Activated naive CD4-positive, alpha-beta T cell treated with anti-CD3 and anti-CD28 coated beads for 36 hours (primary cell): ENCODE data around the gene HS6ST1. TPM values are rescaled to one million over a fixed set of nuclear protein-coding genes. Genes with fewer than 3 reads are reported as not detected.

Source experiments
- CTCF ChIA-PET: fragments of 350-600 bp; sonication (Branson Sonifier 250); formaldehyde crosslinking; loops from one replicate; lab custom pipeline; 2021; ENCODE audit warnings: antibody characterized with exemption; lab: Charles Lee
- DNase-seq: peaks from one replicate; pipeline ENCODE4 v3.0.0-alpha.2; 2020
- H3K27ac Mint-ChIP-seq: one replicate; pipeline ENCODE4 v1.8.0; 2021; ENCODE audit warnings: mild to moderate bottlenecking, mixed read lengths
- H3K27me3 Mint-ChIP-seq: one replicate; pipeline ENCODE4 v1.8.0; 2021; ENCODE audit warnings: low read depth, mixed read lengths
- H3K36me3 Mint-ChIP-seq: one replicate; pipeline ENCODE4 v1.8.0; 2021; ENCODE audit warnings: low read depth, mixed read lengths
- H3K4me1 Mint-ChIP-seq: one replicate; pipeline ENCODE4 v1.8.0; 2021; ENCODE audit warnings: low read depth, mixed read lengths
- H3K4me3 Mint-ChIP-seq: one replicate; pipeline ENCODE4 v1.8.0; 2021; ENCODE audit warnings: mild to moderate bottlenecking, moderate library complexity, mixed read lengths
- H3K9me3 Mint-ChIP-seq: one replicate; pipeline ENCODE4 v1.8.0; 2021; ENCODE audit warnings: mixed read lengths
- intact Hi-C: fragments of 100-400 bp; cut with micrococcal nuclease; formaldehyde crosslinking; loops from one replicate; pipeline ENCODE4 v1.15.1; 2023
- total RNA-seq, 2 experiments: library from RNA; stranded (reverse); gene quantifications; one replicate each; pipeline ENCODE4 v1.2.3, GENCODE V29; 2021

The HS6ST1 gene
- total RNA-seq, 2 experiments from 2014 or later, result 8.1 to 8.2 TPM

DNA sequence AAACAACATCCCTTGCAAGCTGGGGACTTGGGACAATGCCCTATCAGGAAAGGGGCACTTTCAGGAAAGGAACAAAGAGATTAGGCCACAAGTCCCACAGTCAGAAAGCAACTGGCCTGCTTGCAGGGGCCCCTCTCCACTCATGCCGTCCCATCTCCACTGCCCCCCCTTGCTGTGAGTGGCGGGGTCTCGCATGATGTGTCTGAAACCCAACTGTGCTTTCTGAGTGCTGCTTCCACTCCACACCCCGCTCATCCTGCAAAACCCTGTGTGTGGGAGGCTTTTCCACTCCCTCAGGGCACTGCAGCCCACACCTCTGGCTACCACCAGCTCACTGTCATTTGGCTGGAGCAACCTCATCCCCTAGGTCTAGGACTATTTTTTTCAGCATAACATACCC is 7.9 kb downstream of the HS6ST1 start:
- H3K36me3 Mint-ChIP-seq, result peaks cover 7% of the 10 kb centered on the region
- CTCF ChIA-PET, result no interaction called here
- no peak for DNase-seq
- no peak overlapping the region for H3K27ac Mint-ChIP-seq
- peaks cover 35% of the 10 kb centered on the region for H3K4me1 Mint-ChIP-seq
- no peaks in the 10 kb centered on the region for H3K9me3 Mint-ChIP-seq
- no peaks in the 10 kb centered on the region for H3K27me3 Mint-ChIP-seq
- intact Hi-C loops, result loop anchor here (10.0 kb wide), 3 partner anchors 136 to 1564 kb away; partner anchors contain the start of gene POLR2D
- no peak overlapping the region for H3K4me3 Mint-ChIP-seq

DNA sequence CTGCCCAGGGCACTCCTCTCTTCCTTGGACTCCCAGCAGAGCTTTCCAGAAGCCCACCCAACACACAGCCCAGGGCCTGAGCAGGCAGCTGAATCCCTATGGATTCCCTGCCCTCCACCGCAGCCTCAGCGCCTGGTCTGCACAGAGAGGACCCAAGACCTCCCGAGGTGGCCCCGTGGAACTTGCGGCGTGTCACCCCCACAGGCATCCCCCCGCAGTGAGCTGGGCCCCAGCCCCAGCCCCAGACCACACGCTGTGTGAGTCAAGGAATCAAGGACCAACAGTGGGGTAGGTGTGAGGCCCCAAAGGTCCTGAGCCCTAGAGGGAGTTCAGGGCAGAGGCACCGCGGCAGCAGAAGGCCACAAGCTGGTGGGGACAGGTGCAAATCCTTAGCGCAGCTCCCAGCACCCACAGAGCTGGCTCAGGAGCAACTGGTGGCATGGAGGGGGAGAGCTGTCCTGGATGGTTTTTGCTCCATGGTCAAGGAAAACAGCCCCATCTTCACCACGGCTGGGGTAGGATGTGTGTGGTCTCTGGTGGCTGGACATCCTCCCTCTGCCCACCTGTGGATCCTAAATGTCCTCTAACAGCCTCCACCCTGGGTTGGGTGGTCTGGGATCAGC is 8.5 kb downstream of the HS6ST1 start:
- no peaks in the 10 kb centered on the region for H3K27me3 Mint-ChIP-seq
- H3K27ac Mint-ChIP-seq, result no peak overlapping the region
- no peaks in the 10 kb centered on the region for H3K9me3 Mint-ChIP-seq
- DNase-seq, result peak; percentile 2
- H3K36me3 Mint-ChIP-seq, result peaks cover 7% of the 10 kb centered on the region
- intact Hi-C loops, result loop anchor here (10.0 kb wide), 3 partner anchors 135 to 1565 kb away; partner anchors contain the start of gene POLR2D
- H3K4me3 Mint-ChIP-seq, result no peak overlapping the region
- peaks cover 30% of the 10 kb centered on the region for H3K4me1 Mint-ChIP-seq
- CTCF ChIA-PET, result interaction anchor here (1.0 kb wide), 1 partner anchor 11 kb away, joined by 3 read pairs; no protein-coding TSS in a partner anchor

DNA sequence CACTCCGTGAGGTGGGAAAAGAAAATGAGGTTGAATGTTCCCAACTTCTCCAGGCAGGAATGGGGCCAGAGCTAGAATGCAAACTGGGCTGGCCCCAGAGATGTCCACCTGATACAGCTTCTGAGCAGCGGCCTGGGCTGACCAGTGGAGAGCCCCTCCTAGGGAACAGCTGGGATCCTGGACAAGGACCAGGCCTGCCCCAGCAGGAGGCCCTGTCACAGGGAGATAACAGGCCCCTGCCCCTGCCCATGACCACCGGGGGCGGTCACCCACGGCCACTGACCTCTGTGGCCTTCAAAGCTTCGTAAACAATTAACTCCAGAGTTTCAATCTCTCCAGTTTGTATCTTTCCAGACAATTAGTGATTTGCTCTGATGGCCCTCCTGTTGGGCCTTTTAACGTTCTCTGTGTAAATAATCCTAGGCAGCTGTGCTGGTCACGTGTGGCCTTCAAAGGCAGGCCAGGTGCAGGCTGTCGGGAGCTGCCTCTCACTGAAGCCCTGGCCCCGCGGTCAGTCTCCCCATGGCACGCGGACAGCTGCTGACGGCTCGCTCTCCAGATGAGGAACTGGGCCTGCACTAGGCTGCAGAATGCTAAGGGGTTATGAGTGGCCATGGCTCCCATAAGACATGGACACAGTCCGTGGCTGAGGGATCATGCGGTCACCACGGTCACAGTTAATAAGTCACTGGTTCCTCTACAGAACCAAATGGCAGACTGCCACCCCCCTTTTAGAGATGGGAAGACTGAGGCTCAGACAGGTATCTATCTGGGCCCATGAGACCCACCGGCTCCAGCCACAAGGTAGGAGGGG is 9.2 kb downstream of the HS6ST1 start:
- H3K4me3 Mint-ChIP-seq, result no peak overlapping the region
- intact Hi-C loops, result loop anchor here (10.0 kb wide), 3 partner anchors 135 to 1565 kb away; partner anchors contain the start of gene POLR2D
- CTCF ChIA-PET, result interaction anchor here (1.0 kb wide), 1 partner anchor 12 kb away, joined by 3 read pairs; no protein-coding TSS in a partner anchor

DNA sequence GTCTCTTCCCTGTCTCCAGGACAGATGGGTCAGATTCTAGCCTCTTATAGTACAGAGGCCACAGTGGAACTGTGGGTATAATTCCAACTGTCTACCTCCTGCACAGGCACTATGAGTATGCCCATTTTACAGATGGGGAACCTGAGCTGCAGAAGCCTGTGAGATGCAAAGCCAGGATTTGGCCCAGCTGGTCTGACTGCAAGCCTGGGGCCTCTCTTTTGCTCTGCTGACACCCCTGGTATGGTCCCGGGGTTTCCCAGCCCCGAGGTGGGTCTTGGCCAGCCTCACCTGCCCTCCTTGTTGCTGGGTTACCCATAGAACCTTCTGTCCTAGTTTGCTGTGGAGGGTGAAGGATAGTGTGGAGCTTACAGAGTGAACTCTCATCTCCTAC is 9.8 kb downstream of the HS6ST1 start:
- DNase-seq, result peak; percentile 0
- Mint-ChIP-seq H3K27ac (no peak overlapping the region), H3K4me3 (no peak overlapping the region), H3K4me1 (peaks cover 19% of the 10 kb centered on the region), H3K36me3 (peaks cover 2% of the 10 kb centered on the region), H3K27me3 (no peaks in the 10 kb centered on the region), H3K9me3 (no peaks in the 10 kb centered on the region)
- intact Hi-C loops, result no loop called here
- CTCF ChIA-PET, result interaction anchor here (1.0 kb wide), 1 partner anchor 12 kb away, joined by 3 read pairs; no protein-coding TSS in a partner anchor

More for the DNA sequence above, 9.2 kb downstream of the HS6ST1 start:
- no peaks in the 10 kb centered on the region for H3K27me3 Mint-ChIP-seq
- no peaks in the 10 kb centered on the region for H3K9me3 Mint-ChIP-seq
- no peak overlapping the region for H3K27ac Mint-ChIP-seq
- H3K4me1 Mint-ChIP-seq, result peaks cover 24% of the 10 kb centered on the region
- H3K36me3 Mint-ChIP-seq, result peaks cover 2% of the 10 kb centered on the region
- peak; percentile 0 for DNase-seq

DNA sequence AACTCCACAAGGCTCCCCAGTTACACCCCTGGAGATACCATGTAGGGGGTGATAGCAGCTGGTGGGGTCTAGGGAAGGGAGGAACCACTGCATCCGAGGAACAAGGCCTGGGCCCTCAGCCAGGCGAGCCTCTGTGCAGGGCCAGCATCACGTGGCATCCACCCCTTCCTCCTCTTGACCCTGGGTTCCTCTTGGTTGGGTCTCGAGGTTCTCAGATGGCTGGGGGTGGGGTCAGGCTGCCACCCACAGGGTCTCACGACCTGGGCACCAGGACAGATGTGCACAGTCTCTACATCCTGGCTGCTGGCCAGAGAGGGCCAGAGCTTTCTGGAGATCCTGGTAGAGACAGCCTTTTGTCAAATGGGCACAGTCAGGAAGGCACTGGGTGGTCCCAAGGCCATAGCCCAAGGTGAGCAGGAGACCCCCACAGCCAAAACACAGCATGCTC is 10.4 kb downstream of the HS6ST1 start:
- peak; percentile 1 for DNase-seq
- Mint-ChIP-seq H3K4me3 (no peak overlapping the region), H3K4me1 (peaks cover 14% of the 10 kb centered on the region), H3K36me3 (peaks cover 2% of the 10 kb centered on the region), H3K9me3 (no peaks in the 10 kb centered on the region), H3K27ac (no peak overlapping the region), H3K27me3 (no peaks in the 10 kb centered on the region)
- CTCF ChIA-PET, result no interaction called here
- intact Hi-C loops, result no loop called here

DNA sequence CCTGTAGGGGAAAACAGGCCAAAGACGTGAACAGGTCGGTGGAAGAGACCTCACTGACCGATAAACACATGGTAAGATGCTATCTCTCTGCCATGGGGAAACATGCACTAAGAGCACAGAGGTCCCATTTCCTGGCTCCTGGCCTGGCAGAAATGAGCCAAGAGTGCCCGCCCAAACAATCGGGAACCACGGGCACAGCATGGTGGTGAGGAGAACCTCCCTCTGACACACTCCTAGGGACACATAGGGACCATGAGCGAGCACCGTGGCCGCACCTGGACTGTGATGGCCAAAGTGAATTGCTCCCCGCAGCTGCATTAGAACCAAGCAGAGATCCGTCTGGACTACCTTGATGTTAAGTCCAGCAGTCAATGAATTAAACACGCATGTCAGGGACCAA is 11.1 kb downstream of the HS6ST1 start:
- CTCF ChIA-PET, result no interaction called here
- Mint-ChIP-seq H3K27me3 (no peaks in the 10 kb centered on the region), H3K36me3 (peaks cover 2% of the 10 kb centered on the region), H3K4me3 (no peak overlapping the region), H3K4me1 (peaks cover 9% of the 10 kb centered on the region), H3K27ac (no peak overlapping the region), H3K9me3 (no peaks in the 10 kb centered on the region)
- intact Hi-C loops, result no loop called here
- no peak for DNase-seq

DNA sequence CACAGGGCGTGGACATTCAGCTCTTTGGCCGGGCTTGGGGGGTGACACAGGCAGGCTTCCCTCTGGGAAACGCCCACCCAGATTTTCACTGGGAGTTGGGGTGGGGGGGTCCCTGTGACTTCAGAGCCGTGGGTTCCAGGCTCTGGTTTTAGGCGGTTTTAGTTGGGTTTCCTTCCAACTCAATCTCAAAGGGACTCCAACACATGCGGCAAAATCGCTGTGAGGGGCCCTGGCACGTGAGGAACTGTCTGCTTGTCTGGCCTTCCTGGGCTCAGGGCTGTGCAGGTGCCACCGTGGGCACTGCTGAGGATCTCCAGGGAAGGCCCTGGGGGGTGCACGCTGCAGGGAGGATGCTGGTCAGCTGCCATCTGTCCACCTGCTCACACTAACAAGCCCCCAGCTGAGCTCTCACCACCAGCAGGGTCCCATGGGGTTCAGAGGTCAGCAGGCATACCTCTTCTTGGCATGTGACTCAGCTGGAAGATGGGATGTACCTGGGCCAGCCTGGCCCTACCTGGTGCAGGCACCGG is 11.7 kb downstream of the HS6ST1 start:
- H3K27me3 Mint-ChIP-seq, result no peaks in the 10 kb centered on the region
- peaks cover 5% of the 10 kb centered on the region for H3K4me1 Mint-ChIP-seq
- H3K4me3 Mint-ChIP-seq, result no peak overlapping the region
- intact Hi-C loops, result no loop called here
- no peak overlapping the region for H3K27ac Mint-ChIP-seq
- no peaks in the 10 kb centered on the region for H3K9me3 Mint-ChIP-seq
- DNase-seq, result no peak
- CTCF ChIA-PET, result no interaction called here
- H3K36me3 Mint-ChIP-seq, result peaks cover 2% of the 10 kb centered on the region

DNA sequence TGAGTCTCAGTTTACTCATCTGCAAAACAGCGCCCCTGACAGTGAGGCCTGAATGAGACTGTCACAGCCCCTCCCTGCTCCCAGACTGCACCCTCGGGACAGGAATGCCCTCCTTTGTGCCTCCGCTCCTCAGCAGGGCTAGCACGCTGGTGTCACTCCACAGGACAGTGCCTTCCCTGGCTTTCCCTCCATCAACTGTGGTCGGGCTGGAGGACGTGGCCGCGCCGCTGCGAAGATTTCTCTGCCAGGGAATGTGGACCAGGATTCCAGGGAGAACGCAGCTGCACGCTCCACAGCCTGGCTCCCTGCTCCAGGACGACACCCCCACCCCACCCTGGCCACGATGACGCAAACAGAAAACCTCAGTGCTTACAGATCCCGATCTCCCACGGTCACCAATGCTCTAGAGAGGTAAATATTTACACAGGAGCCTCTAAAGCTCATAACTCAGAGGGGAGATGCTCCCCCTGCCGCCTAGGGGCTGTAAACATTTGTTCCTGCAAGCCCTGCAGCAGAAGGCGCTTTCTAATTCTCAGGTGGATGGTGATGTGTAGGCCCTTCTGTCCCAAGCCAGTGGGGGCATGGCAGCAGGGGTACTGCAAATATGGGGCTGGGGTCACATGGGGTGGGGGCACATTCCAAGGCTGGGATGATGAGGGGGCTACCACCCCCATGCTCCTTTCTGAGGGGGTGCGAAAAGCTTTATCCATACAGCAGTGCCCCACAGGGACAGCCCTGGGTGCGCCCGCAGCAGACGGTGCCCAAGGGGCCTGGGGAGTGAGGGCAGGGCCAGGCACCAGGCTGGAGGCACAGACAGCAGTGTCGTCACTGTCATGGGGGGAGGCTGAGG is 12.4 kb downstream of the HS6ST1 start:
- Mint-ChIP-seq H3K36me3 (peaks cover 2% of the 10 kb centered on the region), H3K4me1 (peaks cover 3% of the 10 kb centered on the region), H3K27ac (no peak overlapping the region), H3K4me3 (no peak overlapping the region), H3K9me3 (no peaks in the 10 kb centered on the region), H3K27me3 (no peaks in the 10 kb centered on the region)
- CTCF ChIA-PET, result no interaction called here
- intact Hi-C loops, result no loop called here
- no peak for DNase-seq

DNA sequence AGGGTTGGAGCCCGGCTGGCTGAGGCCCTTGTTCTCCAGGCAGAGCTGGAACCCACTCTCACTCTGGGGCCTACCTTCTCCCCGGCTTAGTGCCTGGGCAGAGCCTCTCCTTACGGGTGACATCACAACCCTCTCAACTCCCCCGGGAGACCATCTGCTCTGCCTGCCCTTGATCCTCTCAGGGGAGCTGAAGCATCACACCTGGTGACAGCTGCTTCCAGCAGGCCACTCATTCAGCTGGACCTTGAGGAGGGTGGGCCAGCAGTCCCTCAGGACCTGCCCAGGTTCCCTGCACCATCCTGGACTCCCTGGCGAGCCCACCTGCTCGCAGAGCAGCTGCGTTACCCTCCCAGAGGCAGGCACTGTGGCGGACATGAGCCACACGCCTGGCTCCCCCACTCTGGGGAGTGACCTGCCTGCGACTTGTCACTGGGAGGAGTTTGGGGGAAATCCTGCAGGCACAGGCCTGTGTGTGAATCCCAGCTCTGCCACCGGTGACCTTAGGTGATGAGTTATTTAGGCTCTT is 13.1 kb downstream of the HS6ST1 start:
- peaks cover 3% of the 10 kb centered on the region for H3K4me1 Mint-ChIP-seq
- peaks cover 2% of the 10 kb centered on the region for H3K36me3 Mint-ChIP-seq
- no peaks in the 10 kb centered on the region for H3K9me3 Mint-ChIP-seq
- no peak for DNase-seq
- no peak overlapping the region for H3K27ac Mint-ChIP-seq
- no peak overlapping the region for H3K4me3 Mint-ChIP-seq
- no peaks in the 10 kb centered on the region for H3K27me3 Mint-ChIP-seq
- CTCF ChIA-PET, result no interaction called here
- intact Hi-C loops, result no loop called here

DNA sequence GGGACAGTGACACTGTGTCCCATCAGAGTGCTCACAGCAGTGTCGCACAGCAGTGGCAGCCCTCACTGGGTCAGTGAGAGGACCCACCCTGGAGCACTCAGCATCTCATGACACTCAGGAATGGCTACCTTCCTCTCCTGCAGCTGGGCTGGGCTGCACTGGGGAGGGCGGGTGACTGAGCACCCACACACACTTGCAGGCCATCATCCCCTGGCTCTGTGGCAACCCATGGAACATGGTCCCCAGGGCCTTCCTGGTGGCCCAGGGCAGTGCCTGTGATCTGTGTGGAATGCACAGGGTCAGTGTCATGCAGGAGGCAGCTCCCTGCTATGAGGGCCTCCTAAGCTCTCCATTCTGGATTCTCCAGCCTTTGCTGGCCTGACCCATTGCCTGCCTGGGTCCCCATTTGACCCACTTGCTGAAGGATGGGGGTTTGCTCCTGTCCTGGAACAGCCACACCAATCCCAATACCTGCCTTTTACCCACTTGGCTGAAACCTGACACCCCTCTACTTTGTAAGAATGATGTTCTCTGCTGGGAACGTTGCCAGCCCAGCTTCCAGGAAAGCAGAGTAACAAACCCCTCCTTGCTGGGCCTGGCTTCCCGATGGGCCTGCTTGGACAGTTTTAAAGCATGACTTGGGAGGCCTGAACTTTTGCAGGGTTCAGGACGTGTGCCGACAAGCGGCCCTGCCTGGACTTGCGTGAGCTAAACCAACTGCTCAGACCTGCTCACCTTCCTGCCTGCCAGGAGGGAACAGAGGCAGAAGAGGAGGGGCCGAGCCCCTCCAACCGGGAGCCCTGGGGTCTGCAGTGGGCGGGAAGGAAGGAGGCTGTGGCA is 13.7 kb downstream of the HS6ST1 start:
- intact Hi-C loops, result no loop called here
- peaks cover 3% of the 10 kb centered on the region for H3K4me1 Mint-ChIP-seq
- CTCF ChIA-PET, result no interaction called here
- H3K27ac Mint-ChIP-seq, result no peak overlapping the region
- no peak overlapping the region for H3K4me3 Mint-ChIP-seq
- H3K36me3 Mint-ChIP-seq, result peaks cover 4% of the 10 kb centered on the region
- no peaks in the 10 kb centered on the region for H3K9me3 Mint-ChIP-seq
- DNase-seq, result no peak
- no peaks in the 10 kb centered on the region for H3K27me3 Mint-ChIP-seq

DNA sequence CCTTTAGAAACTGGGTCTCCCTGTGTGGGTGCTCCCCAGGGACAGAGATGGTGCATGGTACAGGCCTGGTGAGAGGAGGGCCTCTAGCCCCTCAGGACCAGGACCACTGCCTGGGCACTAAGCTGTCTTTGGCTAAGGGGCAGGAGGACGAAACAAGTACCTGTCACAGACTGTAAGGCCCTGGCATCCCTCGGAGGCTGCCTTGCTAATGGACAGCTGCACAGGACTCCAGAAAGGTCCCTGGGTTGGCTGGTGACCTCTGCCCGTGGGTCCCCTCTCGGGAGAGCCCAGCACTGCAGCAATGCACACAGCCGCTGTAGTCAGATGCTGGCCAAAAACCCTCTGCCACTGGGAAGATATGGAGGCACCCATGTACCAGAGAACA is 14.3 kb downstream of the HS6ST1 start:
- Mint-ChIP-seq H3K4me3 (no peak overlapping the region), H3K4me1 (peaks cover 3% of the 10 kb centered on the region), H3K27me3 (no peaks in the 10 kb centered on the region), H3K27ac (no peak overlapping the region), H3K9me3 (no peaks in the 10 kb centered on the region), H3K36me3 (peaks cover 2% of the 10 kb centered on the region)
- CTCF ChIA-PET, result no interaction called here
- intact Hi-C loops, result no loop called here
- no peak for DNase-seq
